Stimulated activated CD8-positive, alpha-beta memory T cell treated with anti-CD3 and anti-CD28 coated beads, Interleukin-2, amount 100 ng/mL, for 48 hours (primary cell): ENCODE results near the gene TOR2A.
A peak's percentile ranks its signal among the peaks of the same experiment; 100 is the strongest.
"Not testable (repeated sequence)": the region's sequence is repeated elsewhere in the genome, so short reads cannot be mapped to it uniquely, and the experiment has no call there.

ENCODE experiments used
- DNase-seq, 2 donors: peaks; one replicate each; pipeline ENCODE4 v3.0.0-alpha.2; 2020; ENCODE audit warnings: low read depth in 2 of 2

Gene TOR2A

DNA sequence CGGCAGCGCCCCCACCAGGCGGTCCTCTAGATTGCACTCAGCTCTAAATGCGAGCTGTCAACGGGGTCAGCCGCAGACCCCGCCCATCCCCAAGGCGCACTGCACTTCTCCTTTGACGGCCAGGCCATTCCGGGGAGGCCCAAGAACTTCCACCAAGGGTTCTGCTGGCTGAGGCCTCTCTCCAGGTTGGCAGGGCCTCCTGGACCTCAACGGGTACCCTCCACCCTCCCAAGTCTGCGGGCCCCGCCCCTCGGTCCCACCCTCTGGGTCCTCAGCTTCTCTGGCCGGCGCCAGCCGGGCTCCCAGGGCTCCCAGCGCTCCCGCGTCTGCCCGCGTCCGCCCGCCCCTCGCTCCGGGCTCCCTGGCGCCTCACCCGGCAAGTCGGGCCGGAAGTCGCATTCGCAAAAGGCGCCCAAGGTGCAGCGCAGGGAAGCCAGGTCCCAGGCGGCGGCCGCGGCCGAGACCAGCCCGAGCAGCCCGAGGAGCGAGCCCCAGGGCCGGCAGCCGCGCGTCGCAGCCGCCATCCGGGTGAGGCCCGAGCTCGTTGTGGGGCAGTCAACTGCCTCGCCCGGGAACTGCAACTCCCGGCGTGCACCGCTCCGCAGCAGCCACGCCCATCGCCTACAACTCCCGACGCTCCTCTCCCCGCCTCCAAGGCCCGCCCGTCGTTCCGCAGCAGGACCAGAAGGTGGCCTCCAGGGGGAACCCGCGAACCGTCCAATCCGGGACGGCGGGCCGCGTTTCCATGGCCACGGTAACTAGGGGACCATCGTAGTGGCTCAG lies at the start of gene TOR2A:
Gene TOR2A (minus strand): TSS at position 548 of the 783 bp plus-strand sequence. CDS start 24 bp downstream, at position 524.
- peak; percentile 97 to 98 for DNase-seq

DNA sequence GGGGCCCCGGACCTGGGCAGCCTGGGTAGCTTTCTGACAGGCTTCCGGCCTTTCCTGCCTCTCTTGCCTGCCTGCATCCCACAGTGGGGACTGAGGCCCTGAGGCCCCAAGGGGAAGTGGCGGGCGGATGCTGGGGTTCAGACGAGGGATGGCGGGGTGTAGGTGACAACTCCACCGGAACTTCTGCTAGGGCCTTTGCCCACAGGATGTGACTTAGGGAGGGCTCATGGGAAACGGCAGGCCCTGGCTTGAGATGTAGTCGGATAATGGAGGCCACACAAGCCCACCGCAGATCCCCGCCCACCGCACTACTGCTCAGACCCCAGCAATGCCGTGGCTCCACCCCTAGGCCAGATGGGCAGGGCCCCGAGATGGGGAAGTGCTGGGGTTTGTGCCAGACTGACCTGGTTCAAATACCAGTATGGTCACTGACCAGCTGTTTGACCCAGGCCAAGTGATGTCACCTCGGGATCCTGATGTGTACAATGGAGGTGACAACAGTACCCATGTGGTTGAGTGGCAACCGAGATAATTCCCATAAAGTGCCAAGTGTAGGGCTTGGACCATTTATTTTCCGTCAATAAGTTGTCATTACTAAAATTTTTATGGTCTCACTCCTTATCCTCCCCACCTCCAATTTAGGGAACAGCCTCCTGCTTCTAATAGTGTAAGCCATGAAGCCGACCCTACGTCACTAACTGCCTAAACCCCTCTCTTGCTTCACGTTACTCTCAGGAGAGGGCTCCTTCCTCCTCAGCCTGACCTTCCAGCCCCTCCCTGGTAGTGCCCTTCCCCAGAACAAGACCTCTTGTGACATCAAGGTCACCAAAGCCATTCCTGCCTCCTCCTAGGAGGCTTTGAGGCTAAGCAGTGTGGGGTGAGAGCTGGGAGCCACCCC lies 48.3 kb upstream of the TOR2A start:
- DNase-seq, result peak; percentile 73 to 77

DNA sequence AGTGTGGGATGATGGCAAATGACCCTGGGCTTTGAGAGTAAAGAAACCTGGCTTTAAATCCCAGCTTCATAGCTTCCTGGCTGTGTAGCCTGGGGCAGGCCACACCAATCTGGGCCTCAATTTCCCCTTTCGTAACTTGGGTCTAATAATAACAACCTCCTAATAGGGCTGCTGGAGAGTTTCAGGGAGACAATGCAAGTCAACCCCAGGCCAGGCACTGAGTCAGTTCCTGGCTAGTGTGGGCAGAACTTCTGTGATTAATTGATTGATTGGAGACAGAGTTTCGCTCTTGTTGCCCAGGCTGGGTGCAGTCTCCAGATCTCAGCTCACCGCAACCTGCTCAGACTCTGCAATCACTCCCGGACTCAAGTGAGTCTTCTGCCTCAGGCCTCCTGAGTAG lies 46.7 kb upstream of the TOR2A start:
- no peak for DNase-seq

DNA sequence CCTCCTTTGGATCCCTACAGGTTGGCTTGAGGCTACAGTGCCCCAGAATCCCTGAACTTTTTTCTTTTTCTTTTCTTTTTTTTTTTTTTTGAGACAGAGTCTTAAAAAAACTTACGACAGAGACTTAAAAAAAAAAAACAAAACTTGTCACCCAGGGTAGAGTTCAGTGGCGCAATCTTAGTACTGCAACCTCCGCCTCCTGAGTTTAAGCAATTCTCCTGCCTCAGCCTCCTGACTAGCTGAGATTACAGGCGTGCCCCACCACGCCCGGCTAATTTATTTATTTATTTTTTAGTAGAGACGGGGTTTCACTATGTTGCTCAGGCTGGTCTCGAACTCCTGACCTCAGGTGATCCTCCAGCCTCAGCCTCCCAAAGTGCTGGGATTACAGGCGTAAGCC lies 45.8 kb upstream of the TOR2A start:
- DNase-seq, result not testable (repeated sequence)

DNA sequence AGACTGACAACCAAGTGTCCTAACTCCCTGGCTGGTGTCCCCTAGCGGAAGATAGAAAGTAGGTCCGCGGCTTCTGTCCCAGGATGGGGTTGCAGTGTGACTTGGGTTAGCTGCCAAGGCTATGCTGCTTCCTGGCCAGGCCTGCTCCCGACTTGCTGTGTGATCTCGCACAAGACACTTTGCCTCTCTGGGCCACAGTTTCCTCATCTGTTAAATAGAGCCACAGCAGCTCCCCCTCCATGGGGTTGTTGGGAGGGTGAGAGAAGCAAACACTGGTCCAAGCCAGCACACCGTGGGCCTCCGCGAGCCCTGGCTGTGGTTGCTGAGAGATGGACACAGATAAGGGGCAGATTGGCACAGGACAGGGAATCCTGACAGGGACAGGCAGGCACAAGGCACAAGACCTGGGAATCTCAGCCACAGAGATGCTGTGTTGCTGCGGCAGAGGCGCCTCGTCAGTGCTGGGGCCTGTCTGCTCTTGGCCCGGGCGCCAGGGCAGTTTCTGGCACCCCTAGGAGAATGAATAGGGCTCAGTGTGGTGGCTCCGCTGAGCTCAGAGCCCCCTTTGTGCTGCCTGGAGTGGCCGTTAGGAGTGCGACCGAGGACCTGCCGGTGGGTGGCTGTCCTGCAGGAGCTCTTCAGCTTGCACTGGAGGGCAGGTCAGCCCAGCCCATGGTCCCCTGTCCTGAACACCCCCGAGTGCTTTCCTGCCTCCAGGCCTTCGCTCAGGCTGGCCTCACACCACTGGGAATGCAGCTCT lies 45.2 kb upstream of the TOR2A start:
- DNase-seq, result no peak

DNA sequence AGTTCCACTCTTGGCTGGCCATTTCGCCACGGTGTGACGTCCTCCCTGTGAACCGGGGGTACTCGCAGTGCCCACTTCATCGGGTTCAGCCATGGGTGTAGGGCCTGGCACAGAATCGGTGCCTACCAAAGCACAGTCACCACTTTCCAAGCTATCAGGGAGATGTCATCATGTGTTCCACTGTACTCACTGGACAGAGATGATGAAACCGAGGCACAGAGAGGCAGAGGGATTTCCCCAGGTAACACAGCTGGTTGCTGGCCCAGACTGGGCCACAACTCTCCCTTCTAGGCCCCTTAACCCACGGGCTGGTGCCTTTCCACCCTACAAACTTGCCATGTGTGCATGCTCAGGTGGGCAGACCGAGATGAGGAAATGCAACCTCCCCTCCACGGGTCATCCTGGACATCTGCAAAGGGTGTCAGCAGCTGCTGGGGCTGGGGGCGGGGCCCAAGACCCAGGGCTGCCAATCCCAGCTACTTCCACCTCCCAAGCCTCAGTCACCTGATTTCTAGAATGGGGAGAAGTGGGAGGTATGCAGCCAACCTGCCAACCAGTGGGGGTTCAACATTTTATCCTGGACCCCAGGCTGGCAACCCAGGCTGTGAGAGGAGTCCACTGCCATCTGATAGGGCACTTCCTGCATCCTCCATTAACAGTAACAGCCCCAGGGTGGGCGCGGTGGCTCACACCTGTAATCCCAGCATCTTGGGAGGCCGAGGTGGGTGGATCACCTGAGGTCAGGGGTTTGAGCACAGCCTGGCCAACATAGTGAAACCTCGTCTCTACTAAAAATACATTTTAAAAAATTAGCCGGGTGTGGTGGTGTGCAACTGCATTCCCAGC lies 44.3 kb upstream of the TOR2A start:
- peak in 1 of 2 donors; percentile 44 for DNase-seq

DNA sequence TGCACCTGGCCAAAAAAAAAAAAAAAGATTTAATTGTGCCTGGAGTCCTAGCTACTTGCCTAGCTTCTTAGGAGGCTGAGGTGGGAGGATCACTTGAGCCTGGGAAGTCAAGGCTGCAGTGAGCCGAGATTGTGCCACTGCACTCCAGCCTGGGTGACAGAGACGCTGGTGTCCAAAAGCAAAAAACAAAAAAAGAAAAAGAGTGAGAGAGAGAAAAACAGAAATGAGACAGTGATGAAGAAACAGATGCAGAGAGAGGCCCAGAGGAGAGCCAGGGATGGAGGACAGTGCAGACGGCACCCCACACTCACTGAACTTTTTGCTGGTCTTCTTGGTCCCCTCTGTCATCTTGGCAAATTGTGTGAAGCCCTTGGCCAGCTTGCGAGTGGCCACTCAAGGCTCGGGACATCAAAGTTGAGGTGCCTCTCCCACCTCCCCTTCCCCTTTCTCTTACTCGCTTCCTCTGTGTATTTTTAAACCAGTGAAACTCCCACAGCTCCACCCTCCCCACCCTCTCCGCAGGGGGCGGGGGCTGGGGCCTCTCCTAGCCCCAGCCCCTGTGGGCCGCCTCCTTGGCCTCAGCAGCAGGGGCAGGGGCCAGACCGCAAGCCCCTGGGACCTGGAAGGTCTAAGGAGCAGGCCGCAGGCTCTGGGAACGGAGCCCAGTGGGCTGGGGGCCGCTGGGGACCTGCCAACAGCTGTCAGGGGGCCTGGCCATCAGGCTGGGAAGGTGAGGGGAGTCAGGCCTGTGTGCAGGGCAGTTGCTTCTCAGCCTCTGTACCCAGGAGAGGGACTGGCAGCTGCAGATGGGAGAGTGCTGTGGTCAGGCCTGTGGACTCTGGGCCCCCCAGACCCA lies 43.4 kb upstream of the TOR2A start, which contains the start of gene SH2D3C:
Gene SH2D3C (minus strand): TSS at position 387 of the 856 bp plus-strand sequence. CDS start 39 bp downstream, at position 348.
- no peak for DNase-seq

DNA sequence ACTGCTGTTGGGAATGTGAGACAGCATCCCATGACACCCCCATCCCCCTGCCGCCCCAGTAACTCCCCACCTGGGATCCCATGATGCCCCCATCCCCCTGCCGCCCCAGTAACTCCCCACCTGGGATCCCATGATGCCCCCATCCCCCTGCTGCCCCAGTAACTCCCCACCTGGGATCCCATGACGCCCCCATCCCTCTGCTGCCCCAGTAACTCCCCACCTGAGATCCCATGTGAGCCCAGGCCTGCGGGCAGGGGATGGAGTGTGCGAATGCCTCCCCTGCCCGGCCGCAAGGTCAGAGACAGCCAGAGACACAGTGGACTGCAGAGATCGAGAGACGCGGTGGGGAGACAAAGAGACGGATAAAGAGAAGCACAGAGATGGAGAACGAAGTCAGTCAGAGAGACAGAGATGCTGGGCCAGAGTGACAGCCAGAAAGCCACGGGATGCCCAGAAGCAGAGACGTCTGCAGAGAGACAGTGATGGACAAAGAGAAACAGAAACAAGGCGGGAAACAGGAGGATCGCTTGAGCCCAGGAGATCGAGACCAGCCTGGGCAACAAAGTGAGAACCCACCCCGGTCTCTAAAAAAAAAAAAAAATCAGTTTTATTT lies 42.4 kb upstream of the TOR2A start:
- DNase-seq, result no peak

DNA sequence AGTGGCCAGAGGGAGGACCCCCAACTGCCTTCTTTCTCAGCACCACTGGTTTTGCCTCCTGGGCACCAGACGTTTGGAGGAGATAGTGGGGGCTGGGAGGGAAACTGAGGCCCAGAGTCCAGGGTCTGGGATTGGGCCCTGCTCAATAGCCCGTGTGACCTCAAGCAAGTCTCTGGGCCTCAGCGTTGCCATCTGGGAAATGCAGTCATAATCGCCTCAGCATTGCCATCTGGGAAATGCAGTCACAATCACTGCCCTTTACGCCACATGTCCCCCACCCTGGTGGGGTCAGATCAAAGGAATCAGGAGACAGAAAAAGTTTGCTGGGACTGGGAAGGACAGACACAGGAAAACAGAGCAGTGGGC lies 41.8 kb upstream of the TOR2A start:
- DNase-seq, result no peak

DNA sequence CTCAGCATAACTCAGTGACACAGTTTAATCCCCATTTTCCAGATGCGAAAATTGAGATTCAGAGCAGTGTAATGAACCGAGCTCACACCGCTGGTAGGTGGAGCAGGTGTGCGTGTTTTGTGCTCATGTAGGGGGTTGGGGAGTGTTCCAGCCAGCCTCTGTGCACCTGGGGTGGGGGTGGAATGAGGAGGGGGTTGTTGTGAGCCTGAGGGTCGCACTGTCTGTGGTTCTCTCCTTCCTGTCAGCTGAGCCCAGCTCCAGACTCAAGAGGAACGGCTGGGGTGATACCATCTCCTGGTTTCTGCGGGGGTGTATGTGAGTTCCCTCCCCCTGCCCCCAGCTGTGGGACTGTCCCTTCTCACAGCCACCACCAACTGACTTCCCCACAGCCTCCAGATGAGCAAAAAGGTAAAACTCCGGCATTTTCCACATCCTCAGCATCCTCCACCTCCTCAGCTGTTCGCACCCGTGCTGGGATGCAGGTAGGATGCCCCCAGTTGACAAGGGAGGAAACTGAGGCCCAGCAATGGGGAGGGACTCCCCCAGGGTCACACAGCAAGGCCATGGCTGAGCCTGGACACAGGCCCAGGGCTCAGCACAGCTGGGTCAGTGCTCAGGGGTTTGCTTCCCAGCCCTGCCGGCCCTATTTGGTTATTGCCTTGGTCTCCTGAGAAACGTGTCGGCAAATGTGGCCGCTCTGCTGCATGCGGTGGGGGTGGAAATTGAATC lies 41.3 kb upstream of the TOR2A start:
- peak; percentile 57 to 62 for DNase-seq

DNA sequence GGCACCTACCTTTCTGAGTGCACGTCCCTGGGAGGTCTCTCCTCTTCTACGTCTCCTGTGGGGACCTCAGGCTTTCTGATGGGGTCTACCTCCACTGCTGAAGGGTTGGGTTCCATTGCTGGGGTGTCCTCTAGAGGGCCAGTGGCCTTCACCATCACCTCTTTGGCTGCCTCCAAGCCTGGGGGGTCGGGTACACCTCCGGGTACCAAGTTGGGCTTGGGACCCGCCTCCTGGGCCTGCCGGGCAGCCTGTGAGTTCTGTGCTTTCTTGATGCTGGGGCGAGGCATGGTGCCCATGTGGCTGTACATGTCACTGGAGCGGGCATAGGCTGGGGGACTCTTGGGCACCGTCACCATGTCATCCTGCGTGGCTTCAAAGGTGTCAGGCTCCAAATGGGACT lies 38.9 kb upstream of the TOR2A start:
- DNase-seq, result no peak

DNA sequence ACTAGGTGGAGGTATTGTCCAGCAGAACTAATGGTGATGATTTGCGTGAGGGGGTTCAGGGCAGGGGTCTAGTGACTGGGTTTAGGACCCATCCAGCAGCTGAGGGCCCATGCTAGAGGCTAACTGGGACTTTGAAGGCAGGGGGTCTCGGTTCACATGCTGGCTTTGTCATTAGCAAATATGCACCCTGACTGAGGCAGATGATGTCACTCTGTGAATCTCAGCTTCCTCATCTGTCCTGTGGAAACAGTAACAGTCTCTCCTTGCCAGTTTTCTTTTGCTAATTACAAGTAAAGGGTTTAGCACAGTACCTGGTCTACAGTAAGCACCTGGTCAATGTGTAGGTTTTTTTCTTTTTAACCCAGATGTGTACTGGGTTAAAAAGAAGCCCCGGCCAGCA lies 38.2 kb upstream of the TOR2A start:
- DNase-seq, result no peak

DNA sequence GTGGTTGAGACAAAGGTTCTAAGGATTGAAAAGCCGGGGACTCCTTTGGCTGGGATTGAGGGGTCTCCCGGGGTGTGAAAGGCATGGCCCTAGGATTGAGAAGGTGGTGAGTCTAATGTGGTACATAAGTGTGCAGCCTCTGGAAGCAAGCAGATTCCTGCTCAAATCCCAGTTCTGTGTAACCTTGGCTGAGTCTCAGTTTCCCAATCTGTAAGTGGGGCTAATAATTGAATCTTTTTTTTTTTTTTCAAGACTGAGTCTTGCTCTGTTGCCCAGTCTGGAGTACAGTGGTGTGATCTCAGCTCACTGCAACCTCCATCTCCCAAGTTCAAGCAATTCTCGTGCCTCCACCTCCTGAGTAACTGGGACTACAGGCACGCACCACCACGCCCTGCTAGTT lies 37.5 kb upstream of the TOR2A start:
- no peak for DNase-seq

DNA sequence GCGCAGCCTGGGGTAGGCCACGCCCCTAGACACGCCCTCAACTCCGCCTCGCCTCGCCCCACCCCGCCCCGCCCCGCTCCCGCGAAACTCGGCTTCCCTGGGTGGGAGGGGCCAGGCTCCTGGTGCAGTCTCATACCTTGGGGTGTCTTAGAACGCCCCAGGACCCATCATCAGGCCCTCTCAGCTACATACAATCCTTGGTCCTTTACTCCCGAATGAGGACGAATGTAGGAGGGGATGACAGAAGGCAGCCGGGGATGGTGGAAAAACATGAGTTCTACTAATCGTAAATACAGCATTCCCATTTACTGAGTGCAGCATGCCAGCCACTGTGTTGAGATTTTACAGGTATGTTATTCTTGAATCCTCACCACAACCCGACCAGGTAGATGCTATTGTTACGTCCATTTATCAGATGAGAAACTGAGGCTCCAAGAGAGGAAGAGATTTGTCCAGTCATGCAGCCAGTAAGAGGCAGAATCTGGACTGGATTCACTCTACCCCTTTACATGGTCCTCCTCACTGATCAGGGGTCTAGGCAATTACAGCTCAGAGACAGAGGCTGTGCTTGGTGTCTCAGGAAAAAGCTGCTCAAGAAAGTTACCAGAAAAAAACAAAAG lies 36.6 kb upstream of the TOR2A start:
- no peak for DNase-seq

DNA sequence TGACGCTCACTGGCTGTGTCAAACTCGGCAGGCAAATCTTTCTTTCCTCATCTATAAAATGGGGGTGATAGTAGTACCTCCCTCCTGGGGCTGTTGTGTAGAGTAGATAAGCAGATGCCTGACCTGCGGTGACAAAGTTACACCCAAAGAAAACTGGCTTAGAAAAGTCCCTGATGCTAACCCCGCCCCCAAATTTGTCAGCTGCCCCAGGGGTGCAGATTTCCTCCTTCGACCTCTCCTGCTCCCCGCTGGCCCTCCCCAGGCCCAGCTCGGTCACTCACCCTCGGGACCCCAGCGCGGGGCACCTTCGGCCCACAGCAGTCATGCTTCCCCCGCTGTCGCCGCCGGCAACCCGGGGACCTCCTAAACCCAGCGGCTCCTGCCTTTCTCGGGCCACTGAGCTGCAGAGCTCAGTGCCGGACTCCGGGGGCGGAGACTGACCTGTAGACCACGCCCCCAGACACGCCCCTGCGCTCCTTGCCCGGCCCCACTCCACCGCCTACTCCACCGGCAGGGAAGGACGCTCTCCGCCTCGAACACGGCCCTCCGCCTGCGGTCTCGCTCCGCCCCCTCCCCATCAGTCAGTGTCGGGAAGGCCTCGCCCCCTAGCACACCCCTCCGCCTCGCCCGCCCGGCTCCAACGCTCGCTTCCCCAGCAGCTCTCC lies 35.9 kb upstream of the TOR2A start:
- DNase-seq, result peak; percentile 96

DNA sequence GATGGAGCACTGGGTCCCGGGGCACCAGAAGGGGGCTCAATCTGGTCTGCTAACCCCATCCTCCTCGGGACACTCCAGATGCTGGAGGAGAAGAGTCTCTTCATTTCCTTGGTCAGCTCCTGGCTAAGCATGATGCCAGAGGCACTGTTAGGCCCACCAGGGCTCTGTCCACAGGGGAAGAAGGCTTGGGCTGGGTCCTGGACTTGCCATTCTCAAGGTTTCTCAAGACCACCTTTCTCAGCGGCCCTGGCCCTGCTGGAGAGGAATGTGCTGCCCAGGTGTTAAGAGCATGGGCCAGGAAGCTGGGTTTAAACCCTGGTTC lies 35.5 kb upstream of the TOR2A start:
- no peak for DNase-seq

DNA sequence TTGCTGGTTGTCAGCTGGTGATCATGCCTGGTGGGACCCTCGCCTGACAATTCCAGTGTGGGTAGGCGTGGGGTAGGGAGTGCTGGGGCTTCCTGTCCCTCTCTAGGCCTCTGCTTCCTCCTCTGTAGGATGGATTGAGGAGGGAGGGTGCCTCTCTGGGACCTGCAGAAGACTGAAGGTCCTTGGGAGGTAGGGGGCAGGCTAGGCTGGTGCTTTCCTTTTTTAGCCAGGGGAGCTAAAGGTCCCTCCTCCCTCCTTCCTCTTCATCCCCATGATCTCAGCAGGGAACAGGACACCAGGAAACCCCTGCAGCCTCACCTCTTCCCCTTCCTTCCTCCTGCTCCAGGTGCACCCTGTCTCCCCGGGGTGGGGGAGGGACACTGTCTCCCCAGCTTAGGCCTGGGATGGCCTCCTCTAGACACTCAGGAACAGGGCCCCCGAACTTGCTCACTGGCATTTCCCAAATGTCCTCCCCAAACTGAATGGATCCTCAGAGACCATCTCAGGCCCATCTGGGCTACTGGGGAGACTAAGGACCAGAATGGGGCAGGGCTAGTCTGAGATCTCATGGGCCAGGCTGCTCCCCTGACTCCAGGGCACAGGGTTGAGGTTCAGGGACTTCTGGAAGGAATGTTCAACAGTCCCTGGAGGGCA lies 35.0 kb upstream of the TOR2A start:
- no peak for DNase-seq

DNA sequence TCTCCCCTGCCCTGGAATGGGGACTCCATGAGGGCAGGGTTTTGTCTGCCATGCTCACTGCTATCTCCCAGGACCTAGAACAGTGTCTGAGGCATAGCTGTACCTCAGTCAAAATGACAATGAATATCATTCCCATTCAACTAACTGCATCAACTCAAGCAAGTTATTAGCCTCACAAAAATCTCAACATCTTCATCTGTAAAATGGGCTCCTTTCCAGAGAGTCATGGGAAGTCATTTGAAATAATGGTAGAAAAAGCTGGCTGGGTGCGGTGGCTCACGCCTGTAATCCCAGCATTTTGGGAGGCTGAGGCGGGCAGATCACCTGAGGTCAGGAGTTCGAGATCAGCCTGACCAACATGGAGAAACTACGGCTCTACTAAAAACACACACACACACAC lies 34.0 kb upstream of the TOR2A start:
- no peak for DNase-seq
